Measurements from ENCODE around the gene MAST4. TPM values are rescaled to one million over a fixed set of nuclear protein-coding genes. Genes with fewer than 3 reads are reported as not detected.
A peak's percentile ranks its signal among the peaks of the same experiment; 100 is the strongest.

The MAST4 gene
- total RNA-seq, 1 experiment from 2014 or later: 26.5 TPM

DNA sequence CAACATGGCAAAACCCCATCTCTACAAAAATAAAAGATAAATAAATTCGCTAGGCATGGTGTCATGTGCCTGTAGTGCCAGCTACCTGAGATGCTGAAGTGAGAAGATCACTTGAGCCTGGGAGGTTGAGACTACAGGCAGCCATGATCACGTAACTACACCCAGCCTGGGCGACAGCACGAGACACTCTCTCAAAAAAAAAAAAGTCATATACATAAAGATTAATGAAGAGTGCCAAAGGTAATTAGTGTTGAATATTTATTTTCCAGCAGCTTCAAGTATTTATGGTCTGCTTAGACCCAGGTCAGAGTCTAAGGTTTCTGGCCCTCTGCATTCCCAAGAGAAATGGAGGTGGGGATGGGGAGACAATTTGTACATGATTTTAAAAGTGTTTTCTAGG lies 432.7 kb downstream of the MAST4 start:
- no peak overlapping the region for H3K4me3 Mint-ChIP-seq (ENCODE audit: unreplicated experiment)
- H3K36me3 Mint-ChIP-seq (ENCODE audit: insufficient read depth, unreplicated experiment): no peaks in the 10 kb centered on the region
- CTCF ChIA-PET: no interaction called here
- intact Hi-C loops (cut with micrococcal nuclease): no loop called here
- BruUV-seq (replicated peaks): no TSS peak
- TF ChIP-seq, protein P1, sequence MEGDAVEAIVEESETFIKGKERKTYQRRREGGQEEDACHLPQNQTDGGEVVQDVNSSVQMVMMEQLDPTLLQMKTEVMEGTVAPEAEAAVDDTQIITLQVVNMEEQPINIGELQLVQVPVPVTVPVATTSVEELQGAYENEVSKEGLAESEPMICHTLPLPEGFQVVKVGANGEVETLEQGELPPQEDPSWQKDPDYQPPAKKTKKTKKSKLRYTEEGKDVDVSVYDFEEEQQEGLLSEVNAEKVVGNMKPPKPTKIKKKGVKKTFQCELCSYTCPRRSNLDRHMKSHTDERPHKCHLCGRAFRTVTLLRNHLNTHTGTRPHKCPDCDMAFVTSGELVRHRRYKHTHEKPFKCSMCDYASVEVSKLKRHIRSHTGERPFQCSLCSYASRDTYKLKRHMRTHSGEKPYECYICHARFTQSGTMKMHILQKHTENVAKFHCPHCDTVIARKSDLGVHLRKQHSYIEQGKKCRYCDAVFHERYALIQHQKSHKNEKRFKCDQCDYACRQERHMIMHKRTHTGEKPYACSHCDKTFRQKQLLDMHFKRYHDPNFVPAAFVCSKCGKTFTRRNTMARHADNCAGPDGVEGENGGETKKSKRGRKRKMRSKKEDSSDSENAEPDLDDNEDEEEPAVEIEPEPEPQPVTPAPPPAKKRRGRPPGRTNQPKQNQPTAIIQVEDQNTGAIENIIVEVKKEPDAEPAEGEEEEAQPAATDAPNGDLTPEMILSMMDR (IDR thresholded peaks at IDR 0.05; ENCODE audit: unreplicated experiment): no peak
- DNase-seq (ENCODE audit: unreplicated experiment): no peak
- H3K4me1 Mint-ChIP-seq (ENCODE audit: insufficient read depth, unreplicated experiment): peaks cover 41% of the 10 kb centered on the region
- POLR2A ChIA-PET: interaction anchor here (0.7 to 2.1 kb wide), 3 partner anchors 14 to 174 kb away, joined by 3 to 15 read pairs (median 6); no protein-coding TSS in a partner anchor
- H3K9me3 Mint-ChIP-seq (ENCODE audit: unreplicated experiment): peaks cover 8% of the 10 kb centered on the region
- H3K27ac Mint-ChIP-seq (ENCODE audit: low read depth, unreplicated experiment): no peak overlapping the region
- H3K27me3 Mint-ChIP-seq (ENCODE audit: insufficient read depth, unreplicated experiment): no peaks in the 10 kb centered on the region

DNA sequence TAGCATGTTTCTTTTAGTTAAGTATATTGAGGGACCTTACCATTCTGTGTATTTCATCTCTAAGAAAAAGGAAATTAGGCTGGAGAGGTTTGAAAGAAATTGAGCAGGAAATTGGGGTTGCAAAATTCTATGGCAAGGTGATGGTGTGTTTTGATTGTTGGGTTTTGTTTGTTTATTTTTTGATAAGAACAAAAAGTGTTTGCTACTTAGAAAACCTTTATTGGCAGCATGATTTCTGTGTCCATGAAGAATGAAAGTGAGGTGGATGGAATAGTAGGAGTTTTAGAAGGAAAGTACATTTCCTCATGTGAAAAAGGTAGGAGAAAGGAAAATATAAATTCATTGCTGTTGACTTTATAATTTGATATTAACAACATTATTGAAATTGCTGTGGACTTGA lies 433.3 kb downstream of the MAST4 start:
- ChIA-PET CTCF (no interaction called here), POLR2A (interaction anchor here (0.7 to 2.4 kb wide), 2 partner anchors 8 to 175 kb away, joined by 3 to 11 read pairs; no protein-coding TSS in a partner anchor)
- no peak for DNase-seq (ENCODE audit: unreplicated experiment)
- H3K4me3 Mint-ChIP-seq (ENCODE audit: unreplicated experiment): no peak overlapping the region
- H3K4me1 Mint-ChIP-seq (ENCODE audit: insufficient read depth, unreplicated experiment): peaks cover 42% of the 10 kb centered on the region
- intact Hi-C loops (cut with micrococcal nuclease): no loop called here
- no peaks in the 10 kb centered on the region for H3K27me3 Mint-ChIP-seq (ENCODE audit: insufficient read depth, unreplicated experiment)
- peaks cover 8% of the 10 kb centered on the region for H3K9me3 Mint-ChIP-seq (ENCODE audit: unreplicated experiment)
- peak overlapping the region; percentile 55 for H3K27ac Mint-ChIP-seq (ENCODE audit: low read depth, unreplicated experiment)
- TF ChIP-seq, protein P1 (IDR thresholded peaks at IDR 0.05; ENCODE audit: unreplicated experiment): no peak
- no TSS peak for BruUV-seq (replicated peaks)
- H3K36me3 Mint-ChIP-seq (ENCODE audit: insufficient read depth, unreplicated experiment): no peaks in the 10 kb centered on the region

DNA sequence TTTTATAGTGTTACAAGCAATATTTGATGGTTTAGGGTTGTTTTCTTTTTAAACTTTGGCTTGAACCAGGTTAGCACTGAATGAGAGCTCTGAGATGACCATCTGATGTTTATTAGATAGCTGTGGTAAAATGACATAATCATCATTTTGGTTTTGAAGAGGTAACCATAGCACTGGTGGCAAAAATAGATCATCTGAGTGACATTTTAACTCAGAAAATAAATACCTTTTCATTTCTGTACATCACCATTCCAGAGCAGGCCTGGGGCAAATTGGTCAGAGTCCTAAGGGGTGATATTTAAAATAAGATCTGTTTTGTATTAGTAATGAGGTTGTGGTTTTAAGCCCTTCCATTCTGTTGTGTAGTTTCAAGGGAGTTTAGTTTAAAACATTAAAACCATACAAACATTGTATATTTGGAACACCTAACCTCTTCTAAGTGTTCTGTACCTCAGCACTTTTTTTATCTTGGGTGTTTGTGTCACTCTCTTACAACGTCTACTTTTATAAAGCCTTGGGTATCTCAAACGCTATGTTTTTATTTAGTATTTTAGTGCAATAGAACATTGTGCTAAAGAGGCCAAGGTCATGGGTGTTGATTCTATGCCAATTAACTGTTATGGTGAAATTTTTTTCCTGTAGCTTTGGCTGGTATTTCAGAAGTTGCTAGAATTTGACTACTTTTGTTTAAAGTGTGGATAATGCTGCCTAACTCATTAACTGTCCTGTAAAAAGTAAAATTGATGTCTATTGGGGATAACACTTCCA lies 434.3 kb downstream of the MAST4 start:
- POLR2A ChIA-PET: interaction anchor here (0.6 to 2.4 kb wide), 5 partner anchors 9 to 136 kb away, joined by 3 to 11 read pairs (median 5); no protein-coding TSS in a partner anchor
- peak overlapping the region; percentile 42 for H3K27ac Mint-ChIP-seq (ENCODE audit: low read depth, unreplicated experiment)
- peaks cover 8% of the 10 kb centered on the region for H3K9me3 Mint-ChIP-seq (ENCODE audit: unreplicated experiment)
- CTCF ChIA-PET: no interaction called here
- H3K4me1 Mint-ChIP-seq (ENCODE audit: insufficient read depth, unreplicated experiment): peaks cover 42% of the 10 kb centered on the region
- H3K4me3 Mint-ChIP-seq (ENCODE audit: unreplicated experiment): no peak overlapping the region
- no peaks in the 10 kb centered on the region for H3K36me3 Mint-ChIP-seq (ENCODE audit: insufficient read depth, unreplicated experiment)
- TF ChIP-seq, protein P1 (IDR thresholded peaks at IDR 0.05; ENCODE audit: unreplicated experiment): no peak
- intact Hi-C loops (cut with micrococcal nuclease): no loop called here
- no TSS peak for BruUV-seq (replicated peaks)
- H3K27me3 Mint-ChIP-seq (ENCODE audit: insufficient read depth, unreplicated experiment): no peaks in the 10 kb centered on the region
- DNase-seq (ENCODE audit: unreplicated experiment): no peak

DNA sequence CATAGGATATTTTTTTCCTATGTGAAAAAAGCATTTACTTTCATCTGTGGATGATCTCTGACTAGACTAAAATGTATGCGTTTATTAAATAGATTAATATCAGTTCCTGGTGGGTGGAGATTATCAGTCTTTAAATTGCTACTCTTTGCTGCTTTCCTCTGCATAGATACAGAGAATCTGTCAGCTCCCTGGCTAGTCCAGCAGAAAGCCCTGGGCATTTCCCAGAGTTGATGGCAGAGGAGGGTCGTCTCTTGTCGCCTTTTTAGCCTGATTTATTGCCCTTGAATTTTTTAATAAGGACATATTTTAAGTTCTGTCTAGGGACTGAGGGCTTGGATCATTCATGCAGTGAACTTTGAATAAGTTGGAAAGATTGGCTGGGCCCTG lies 434.9 kb downstream of the MAST4 start:
- CTCF ChIA-PET: interaction anchor here (0.6 kb wide), 1 partner anchor 216 kb away, joined by 3 read pairs; no protein-coding TSS in a partner anchor
- Mint-ChIP-seq H3K27ac (ENCODE audit: low read depth, unreplicated experiment) (peak overlapping the region; percentile 42), H3K36me3 (ENCODE audit: insufficient read depth, unreplicated experiment) (no peaks in the 10 kb centered on the region), H3K27me3 (ENCODE audit: insufficient read depth, unreplicated experiment) (no peaks in the 10 kb centered on the region), H3K4me1 (ENCODE audit: insufficient read depth, unreplicated experiment) (peaks cover 42% of the 10 kb centered on the region), H3K9me3 (ENCODE audit: unreplicated experiment) (peaks cover 8% of the 10 kb centered on the region), H3K4me3 (ENCODE audit: unreplicated experiment) (no peak overlapping the region)
- no TSS peak for BruUV-seq (replicated peaks)
- TF ChIP-seq, protein P1 (IDR thresholded peaks at IDR 0.05; ENCODE audit: unreplicated experiment): no peak
- POLR2A ChIA-PET: interaction anchor here (1.8 to 2.4 kb wide), 3 partner anchors 9 to 26 kb away, joined by 5 to 11 read pairs (median 11); no protein-coding TSS in a partner anchor
- DNase-seq (ENCODE audit: unreplicated experiment): no peak
- intact Hi-C loops (cut with micrococcal nuclease): no loop called here
